ENCODE measurements around the gene TBC1D5.

The TBC1D5 gene

DNA sequence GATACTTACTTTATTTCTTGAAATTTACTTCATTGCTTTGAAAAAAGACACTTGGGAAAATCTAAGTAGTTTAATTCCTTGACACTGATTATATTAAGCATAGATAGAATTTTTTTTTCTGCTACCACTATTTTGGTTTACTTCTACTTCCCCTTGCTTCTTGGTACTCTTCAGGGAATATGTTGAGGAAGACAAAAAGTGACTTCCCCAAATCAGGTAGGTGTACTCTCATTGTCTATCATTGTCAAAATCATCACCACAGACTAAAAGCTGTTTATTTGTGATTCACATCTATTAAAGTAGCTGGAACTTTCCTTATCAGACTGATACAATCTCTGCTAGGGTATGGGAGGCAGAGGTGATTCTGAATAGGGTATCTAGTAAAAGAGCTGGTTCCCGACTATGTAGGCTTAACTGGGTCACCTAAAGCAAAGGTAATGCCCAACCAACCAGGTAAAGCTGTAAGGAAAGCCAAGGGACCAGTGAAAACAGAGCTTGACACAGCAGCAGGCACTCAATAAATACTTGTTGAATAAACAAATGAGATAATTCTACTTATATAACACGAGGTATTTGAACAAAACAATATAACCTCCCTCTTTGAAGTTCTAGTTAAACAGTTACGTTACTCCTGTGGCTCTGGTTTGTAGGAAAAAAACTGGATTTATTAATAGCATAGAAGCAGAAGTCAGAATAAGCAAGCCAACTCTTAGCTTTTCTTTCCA lies 510.7 kb downstream of the TBC1D5 start:
- DNase-seq (ENCODE audit: low read depth in 2 of 2): no peak

DNA sequence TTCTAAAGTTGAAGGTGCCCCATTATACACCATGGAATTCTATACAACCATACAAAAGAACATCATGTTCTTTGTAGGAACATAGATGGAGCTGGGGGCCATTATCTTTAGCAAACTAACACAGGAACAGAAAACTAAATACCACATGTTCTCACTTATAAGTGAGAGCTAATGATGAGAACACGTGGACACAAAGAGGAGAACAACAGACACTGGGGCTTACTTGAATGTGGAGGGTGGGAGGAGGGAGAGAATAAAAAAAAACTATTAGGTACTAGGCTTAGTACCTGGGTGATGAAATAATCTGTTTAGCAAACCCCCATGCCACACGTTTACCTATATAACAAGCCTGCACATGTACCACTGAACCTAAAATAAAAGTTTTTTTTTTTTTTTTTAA lies 515.0 kb downstream of the TBC1D5 start:
- DNase-seq (ENCODE audit: low read depth in 2 of 2): no peak

DNA sequence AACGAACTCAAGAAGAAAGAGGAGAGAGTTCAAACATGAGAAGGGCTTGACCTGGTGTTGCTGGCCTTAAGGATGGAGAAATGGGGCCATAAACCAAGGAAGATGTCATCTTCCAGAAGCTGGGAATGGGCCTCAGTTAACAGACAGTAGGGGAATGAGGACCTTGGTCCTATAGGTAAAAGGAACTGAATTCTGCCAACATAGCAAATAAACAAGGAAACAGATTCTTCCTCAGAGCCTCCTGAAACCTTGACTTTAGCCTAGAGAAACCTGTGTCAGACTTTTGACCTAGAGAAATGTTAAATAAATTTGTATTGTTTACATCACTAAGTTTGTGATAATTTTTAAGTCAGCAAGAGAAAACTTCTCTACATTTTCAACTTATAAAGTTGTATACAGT lies 520.9 kb downstream of the TBC1D5 start:
- DNase-seq (ENCODE audit: low read depth in 2 of 2): no peak

DNA sequence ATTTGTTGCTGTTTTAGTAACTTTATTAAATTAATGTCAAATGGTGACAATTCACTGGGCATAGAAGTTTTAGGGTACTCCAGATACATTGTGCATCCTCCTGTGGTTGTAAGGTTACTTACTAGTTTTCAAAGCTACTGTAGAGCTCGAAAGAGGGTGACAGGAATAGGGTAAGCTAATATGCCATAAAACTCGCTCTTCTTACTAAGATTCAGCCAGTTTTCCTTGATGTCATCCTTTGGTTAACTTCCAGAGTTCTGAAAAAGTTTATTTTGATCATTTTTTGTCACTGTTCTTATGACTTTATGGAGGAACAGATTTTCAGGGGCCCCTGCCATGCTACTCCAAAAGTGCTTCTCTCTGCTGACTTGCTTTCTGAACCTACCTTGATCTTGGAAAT lies 522.8 kb downstream of the TBC1D5 start:
- DNase-seq (ENCODE audit: low read depth in 2 of 2): no peak

DNA sequence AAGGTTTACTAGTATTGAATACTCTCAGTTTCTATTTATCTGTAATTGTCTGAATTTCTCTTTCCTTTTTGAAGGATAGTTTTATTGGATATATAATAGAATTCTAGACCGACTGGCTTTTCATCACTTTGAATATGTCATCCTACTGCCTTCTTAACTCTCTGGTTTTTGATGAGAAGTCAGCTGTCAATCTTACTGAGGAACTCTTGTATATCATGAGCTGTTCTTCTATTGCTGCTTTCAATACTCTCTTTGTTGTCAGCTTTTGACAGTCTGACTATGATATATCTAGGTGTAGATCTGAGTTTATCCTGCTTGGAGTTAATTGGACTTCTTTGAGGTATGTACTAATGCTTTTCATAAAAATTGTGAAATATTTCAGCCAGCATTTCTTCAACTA lies 523.8 kb downstream of the TBC1D5 start:
- no peak for DNase-seq (ENCODE audit: low read depth in 2 of 2)

DNA sequence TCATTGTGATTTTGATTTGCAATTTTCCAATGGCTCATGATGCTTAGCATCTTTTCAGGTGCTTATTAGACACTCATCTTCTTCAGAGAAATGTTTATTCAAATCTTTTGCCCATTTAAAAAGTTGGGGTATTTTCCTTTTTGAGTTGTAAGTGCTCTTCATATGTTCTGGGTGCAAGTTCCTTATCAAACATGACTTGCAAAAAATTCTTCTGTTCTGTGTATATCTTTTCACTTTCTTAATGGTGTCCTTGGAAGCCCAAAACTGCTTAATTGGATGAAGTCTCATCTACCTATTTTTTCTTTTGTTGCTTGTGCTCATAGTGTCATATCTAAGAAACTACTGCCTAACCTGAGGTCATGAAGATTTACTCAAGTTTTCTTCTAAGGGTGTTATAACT lies 524.8 kb downstream of the TBC1D5 start:
- DNase-seq (ENCODE audit: low read depth in 2 of 2): no peak

DNA sequence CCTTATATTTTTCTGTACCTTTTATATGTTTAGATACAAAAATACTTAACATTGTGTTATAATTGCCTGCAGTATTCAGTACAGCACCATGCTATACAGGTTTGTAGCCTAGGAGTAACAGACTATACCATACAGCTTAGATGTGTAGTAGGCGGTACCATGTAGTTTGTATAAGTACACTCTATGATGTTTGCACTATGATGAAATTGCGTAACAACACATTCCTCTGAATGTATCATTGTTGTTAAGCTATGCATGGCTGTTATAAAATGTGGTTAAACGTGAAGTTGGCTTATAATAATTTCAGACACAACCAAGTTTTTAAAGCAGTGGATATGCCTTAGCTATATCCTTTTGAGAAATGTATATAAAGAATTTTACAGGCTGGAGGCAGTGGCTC lies 529.3 kb downstream of the TBC1D5 start:
- DNase-seq (ENCODE audit: low read depth in 2 of 2): peak; percentile 27 to 36

DNA sequence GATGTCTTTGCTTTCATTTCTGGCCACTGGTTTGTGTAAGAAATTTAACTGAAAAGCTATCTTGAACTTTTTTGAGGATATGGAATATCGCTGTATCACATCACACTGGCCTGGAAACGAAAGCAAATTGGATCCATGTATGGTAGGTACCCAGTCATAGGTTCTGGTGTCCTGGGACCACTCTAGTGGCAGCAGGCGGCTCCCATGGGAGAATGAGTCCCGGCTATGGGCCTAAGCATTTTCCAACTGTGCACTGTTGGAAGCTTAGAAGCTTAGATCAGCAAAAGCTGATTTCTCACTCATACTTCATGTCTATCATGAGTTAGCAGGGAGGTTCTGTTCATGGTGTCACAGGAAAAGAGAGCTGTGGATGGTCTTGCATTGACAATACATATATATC lies 534.5 kb downstream of the TBC1D5 start:
- DNase-seq (ENCODE audit: low read depth in 2 of 2): no peak

DNA sequence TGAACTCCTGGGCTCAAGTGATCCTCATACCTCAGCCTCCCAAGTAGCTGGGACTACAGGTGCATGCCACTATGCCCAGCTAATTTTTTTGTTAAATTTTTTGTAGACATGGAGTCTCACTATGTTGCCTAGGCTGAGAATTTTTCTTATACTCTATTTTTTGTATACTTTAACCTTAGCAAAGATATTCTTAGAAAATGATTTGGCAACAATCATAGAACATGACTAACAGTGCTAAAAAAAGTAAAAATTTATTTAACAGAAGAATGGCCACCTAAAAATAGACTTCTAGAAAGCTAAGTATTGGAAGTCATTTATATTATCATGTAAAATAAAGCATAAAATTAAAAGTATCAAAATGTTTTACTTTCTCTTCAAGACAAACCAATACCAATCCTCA lies 535.4 kb downstream of the TBC1D5 start:
- no peak for DNase-seq (ENCODE audit: low read depth in 2 of 2)

DNA sequence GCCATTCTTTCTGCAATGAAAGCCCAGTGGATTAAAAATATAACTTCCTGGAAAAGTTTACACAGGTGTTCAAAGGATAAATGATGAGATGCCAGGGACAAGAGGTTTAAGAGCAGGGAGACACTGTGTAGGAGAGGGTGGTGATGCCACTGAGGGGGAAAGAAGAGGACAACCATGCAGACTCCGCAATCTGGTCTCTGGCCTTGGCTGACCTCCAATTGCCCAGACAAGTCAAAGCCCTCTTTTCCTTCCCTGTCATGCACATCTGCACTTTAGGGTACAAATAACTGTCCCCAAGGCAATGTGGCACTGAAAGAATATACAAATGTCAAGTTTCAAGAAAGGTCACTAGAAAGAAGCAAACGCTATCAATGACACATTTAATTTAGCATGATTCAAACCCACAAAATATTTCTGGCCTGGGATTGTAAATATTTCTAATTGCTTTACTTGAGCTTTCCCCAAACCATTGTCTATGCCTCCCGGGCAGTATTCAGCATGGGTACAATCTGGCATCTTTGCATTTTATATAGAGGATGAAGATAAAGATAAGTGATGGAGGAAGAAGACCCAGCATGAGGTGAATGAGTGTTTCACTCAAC lies 538.3 kb downstream of the TBC1D5 start:
- DNase-seq (ENCODE audit: low read depth in 2 of 2): no peak

DNA sequence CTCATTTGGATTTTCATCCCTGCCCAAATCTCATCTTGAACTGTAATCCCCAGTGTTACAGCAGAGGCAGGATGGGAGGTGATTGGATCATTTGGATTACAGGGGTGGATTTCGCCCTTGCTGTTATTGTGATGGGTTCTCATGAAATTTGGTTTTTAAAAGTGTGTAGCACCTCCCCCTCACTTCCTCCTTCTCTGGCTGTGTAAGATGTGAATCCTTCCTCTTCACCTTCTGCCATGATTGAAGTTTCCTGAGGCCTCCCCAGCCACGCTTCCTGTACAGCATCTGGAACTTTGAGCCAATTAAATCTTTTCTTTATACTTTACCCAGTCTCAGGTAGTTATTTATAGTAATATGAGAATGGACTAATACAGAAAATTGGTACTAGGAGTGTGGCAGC lies 540.9 kb downstream of the TBC1D5 start:
- no peak for DNase-seq (ENCODE audit: low read depth in 2 of 2)

DNA sequence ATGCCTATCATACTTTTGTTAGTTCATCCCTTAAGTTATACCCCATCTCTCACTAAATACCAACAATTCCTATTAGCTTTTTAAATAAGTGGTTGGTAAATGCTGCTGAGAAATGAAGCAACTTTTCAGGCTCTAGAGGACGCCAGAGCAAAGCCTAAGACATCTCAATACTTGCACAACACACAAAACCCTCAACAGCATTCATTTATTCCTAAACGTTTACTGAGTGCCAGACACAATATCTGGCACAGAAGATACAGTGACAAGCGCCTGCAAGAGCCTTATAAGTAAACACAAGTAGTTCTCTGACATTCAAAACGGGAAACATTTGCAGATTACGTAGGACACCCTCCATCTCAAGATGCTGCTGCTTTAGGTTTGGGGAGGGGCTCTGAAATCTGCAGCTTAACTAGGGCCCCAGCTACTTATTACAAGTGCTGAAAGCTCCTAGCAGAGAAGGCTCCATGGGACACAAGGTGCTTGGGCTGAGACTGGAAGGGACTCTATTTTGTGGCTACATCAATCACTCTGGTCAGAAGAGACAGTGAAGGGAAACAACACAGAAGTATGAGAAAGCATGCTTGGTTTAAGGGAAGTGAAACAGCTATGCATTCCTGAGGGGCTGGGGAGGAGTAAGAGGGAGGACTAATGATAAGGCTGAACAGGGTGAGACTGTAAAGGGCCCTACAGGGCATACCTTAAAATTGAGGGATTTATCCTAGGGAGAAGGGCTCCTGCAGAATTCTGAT lies 546.4 kb downstream of the TBC1D5 start:
- no peak for DNase-seq (ENCODE audit: low read depth in 2 of 2)

DNA sequence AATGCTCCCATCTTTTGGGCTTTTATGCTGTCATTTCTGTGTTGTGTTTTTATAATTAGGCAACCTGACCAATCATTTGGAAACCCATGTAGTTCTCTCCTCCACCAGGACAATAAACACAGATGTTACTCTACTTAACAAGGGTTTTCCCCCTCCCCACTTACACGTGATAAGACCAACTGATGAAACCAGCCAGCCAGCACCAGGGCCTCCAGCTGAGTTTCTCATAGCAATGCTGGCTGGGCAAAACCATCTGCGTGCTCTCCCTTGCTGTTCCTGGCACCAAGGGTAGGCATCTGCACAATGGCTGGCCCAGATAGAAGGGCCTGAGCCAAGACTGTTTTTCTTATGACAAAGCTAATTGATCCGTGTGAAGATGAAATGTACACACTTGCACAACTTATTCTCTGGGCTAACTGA lies 547.2 kb downstream of the TBC1D5 start:
- no peak for DNase-seq (ENCODE audit: low read depth in 2 of 2)

DNA sequence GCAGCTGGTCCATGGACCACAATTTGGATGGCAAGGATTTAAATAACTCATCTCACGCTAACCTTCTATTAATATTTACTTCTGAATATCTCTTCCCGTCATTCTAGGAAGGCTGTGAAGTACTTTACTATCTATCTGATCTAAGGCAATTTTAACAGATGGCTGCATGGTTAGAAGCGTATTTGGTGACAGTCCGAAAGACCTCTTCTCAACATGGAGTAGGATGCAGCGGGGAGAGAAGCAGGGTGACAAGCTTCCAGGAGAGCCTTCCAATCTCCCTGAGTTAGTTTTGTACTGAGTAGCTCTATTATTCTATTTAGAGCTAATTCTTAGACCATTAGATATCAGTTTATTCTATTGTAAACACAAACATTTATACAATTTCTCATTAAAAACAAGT lies 548.3 kb downstream of the TBC1D5 start:
- DNase-seq (ENCODE audit: low read depth in 2 of 2): no peak

DNA sequence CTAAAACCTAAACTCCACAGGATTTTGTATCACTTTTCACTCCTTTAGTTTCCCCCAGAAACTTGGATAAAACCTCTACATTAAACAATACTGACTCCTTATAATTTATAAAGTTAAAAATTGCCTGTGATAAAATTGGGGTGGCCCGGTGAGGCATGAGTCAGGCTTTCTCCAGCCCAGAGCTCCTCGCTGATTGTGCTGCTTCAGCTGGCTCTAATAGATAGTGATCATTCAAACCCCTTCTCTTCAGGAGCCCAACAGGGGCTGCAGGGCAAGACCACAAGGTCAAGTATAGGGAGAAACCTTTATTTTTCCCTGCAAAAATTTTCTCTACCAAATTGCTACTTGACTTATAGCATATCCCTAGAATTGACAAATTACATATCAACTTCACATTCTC lies 549.4 kb downstream of the TBC1D5 start:
- no peak for DNase-seq (ENCODE audit: low read depth in 2 of 2)

DNA sequence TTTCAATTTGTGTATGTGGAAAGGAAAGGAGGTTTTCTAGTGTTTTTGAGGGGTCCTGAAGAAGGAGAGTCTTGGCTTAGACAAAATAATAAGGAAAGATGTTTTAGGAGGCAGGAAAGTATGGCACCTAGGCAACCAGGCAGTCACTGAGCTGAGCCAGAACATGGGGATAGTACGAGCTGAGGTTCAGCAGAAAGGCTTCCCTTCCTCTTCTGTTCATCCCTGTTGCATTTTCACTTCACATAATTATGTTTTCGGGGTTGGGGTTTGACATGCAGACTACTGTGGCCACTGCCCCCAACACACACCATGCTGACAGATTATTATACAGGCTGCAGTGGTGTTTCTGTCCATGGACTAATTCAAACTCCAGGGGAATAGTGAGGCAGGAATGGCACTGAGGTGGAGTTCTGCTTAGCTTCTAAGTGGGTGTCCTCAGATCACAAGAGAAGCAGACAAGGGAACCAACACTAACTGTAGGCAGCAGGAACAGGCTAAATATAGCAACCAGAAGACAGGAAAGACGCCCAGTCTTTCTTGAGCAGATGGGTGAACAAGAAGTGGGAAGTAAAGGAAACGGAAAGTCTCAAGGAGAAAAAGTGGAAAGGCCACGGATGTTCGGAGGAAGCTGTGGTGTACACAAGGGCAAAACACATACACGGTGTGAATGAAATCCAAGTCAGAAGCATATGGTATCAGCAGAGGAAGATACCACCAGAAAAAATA lies 551.9 kb downstream of the TBC1D5 start:
- no peak for DNase-seq (ENCODE audit: low read depth in 2 of 2)

DNA sequence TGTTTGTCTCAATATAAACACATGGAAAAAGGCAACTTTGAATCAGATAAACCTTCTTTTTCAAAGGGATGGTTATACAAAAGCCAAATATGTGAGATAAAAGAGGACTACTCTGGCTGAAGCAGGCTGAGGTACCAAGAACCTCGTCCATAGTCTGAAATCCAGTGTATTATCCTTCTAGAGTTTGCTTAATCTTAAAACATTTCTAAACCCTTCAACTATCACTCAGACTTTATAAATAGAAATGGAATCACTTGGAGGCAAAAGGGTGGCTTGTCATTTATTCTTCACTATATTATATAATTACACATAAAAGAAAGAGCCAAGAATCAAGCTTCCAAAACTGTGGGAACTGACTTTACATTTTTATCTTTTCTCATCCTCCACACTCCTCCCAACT lies 554.1 kb downstream of the TBC1D5 start:
- no peak for DNase-seq (ENCODE audit: low read depth in 2 of 2)

DNA sequence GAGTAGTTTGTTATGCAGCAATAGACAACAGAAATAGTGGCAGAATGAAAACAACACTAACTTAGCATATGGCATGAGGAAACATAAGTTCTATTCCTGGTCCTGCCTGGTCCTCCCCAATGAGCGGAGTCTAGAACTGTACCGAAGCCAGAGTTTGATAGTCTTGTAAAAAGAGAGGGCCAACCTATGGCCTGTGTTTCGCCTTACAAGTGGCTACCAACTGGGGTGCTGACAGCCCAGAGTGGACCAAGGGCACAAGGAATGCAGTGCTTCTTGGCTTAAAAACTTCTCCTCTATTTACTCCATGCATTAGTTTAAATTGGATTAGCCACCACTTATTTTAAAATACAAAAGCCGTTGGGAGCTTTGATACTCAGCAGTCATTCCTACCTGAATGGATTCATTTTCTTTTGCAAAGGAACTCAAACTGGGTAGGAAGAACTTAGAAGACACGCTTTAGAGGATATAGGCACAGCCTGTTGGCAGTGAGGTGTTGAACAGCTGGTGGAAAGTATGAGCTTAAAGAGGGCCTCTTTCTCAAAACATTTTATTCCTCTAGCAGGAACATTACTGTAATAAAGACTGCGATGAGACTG lies 554.7 kb downstream of the TBC1D5 start:
- no peak for DNase-seq (ENCODE audit: low read depth in 2 of 2)

DNA sequence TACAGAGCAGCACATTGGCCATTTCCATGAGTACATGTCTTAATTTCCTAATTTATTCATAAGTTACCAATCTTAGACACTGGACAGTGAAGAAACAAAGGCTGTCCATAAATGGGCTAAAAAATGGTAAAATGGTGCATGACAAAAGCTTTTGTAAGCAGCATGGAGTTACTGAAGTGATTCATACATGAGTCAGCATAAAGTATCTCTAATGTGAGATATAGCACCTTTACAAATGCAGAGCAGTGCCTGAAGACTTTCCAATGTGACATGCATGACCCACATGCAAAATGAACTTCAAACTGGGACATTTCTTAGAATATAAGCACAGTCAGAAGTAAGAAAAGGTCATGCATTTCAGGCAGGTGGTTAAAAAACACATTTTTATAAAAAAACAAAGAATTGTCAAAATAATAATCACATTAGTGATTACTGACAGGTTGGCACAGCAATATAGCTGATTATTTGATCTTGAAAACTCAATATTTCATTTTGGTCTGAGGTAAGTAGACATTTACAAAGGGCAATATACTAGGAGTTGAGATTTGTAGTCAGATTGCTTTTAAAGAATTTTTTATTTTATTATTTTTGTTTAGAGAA lies 558.4 kb downstream of the TBC1D5 start:
- DNase-seq (ENCODE audit: low read depth in 2 of 2): peak in 1 of 2 experiments; percentile 9

DNA sequence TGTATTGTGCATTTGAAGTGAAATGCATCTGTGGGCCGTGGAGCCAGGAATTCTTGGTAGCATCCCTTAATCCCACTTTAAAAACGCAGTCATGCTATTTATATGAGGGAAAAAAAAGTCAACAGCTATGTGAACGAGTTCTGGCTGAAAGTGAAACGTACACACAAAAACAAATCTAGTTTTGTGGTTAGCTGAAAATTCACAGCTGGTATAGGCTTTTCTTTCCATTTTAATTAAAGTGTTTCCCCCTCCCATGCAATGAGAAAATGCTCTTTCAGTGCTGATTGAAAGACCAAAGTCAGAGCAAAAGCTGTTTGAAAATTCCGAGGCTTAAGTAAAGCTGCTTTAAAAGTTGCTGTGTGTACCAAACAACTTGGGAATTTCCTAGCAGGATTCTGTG lies 560.3 kb downstream of the TBC1D5 start:
- no peak for DNase-seq (ENCODE audit: low read depth in 2 of 2)

DNA sequence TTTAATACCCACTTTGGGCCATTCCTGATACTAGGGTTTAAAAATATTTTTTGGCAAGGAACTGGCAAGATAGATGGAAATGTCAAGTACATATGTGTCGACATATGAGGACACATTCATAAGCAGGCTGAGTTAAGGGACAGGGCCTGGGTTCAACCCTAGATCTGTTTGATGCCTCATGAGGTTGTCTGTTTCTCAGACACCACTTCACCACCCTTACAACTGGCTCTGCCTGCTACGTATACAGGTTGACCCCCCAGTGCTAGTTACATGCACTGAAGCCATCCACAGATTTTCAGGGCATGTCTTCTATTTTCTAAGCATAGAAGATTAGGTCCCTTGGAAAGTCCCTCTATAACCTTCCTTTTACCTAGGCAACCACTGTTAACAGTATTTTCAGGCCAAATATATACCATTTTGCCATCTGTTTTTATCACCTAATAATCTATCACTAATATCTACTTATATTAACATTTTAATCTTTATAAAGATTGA lies 561.0 kb downstream of the TBC1D5 start:
- DNase-seq (ENCODE audit: low read depth in 2 of 2): no peak

Data from fibroblast of skin of left biceps (primary cell).